ENCODE results near the gene HEMGN. TPM values are rescaled to one million over a fixed set of nuclear protein-coding genes. Genes with fewer than 3 reads are reported as not detected.

The HEMGN gene
- total and polyA plus RNA-seq, 2 donors (not counting 1 experiment from before 2014, with no cell fraction given) = 0.06 TPM; not detected in 1

GRCh38 chr9:97983589-97984187, 45.7 kb upstream of the HEMGN start:
- WGBS (ENCODE audit: insufficient coverage) = under 1% methylated on average over 67 of the region's 70 CpGs
- Histone ChIP-seq H3K9me3 (ENCODE audit: control extremely low read depth in 1 of 3, control insufficient read depth in 2 of 3, insufficient read depth in 1 of 3, low read length in 2 of 3) (peaks cover 0 to 6% (median 0%) of the 10 kb centered on the region in 3 donors), H3K4me1 (ENCODE audit: control insufficient read depth in 2 of 2, insufficient read depth in 2 of 2, low read length in 2 of 2) (peaks cover 28 to 40% of the 10 kb centered on the region in 2 donors), H4K20me1 (ENCODE audit: control insufficient read depth, insufficient read depth, low read length, poor library complexity, severe bottlenecking) (no peaks in the 10 kb centered on the region), H3K36me3 (replicated peaks in 1 of 2; ENCODE audit: control extremely low read depth in 1 of 2, control insufficient read depth in 1 of 2, extremely low read depth in 1 of 2, insufficient read depth in 2 of 2, low read length in 1 of 2) (no peaks in the 10 kb centered on the region), H3K4me3 (ENCODE audit: control extremely low read depth in 1 of 5, extremely low read depth in 1 of 5, insufficient read depth in 1 of 5, low read depth in 2 of 5, low read length in 4 of 5) (peak overlapping the region in 4 of 5 experiments; percentile 76 to 97 (median 87)), H3K9ac (ENCODE audit: low read length) (peak overlapping the region; percentile 89), H3K27ac (ENCODE audit: low read length in 2 of 2) (peak overlapping the region; percentile 90 to 93), H3K79me2 (ENCODE audit: control insufficient read depth, insufficient read depth, low read length) (peaks cover 39% of the 10 kb centered on the region), H3K4me2 (replicated peaks; ENCODE audit: low read depth, low read length, poor library complexity, severe bottlenecking) (peak overlapping the region; percentile 88), H2AFZ (ENCODE audit: insufficient read depth, low read depth, low read length, poor library complexity, severe bottlenecking) (peak overlapping the region; percentile 91), H3K27me3 (replicated peaks in 1 of 4; ENCODE audit: control extremely low read depth in 1 of 4, control insufficient read depth in 3 of 4, insufficient read depth in 4 of 4, low read length in 3 of 4) (no peaks in the 10 kb centered on the region)
- ATAC-seq (ENCODE audit: low read depth) = peak; percentile 29
- intact Hi-C loops (cut with micrococcal nuclease) = loop anchor here (1.0 to 10.0 kb wide), 11 partner anchors 27 to 1569 kb away; partner anchors contain the start of genes NANS, NCBP1, TBC1D2 and TDRD7
- Mint-ChIP-seq H3K4me1 (peaks cover 36% of the 10 kb centered on the region), H3K27ac (peak overlapping the region; percentile 98), H3K9me3 (ENCODE audit: insufficient read depth) (no peaks in the 10 kb centered on the region), H3K27me3 (no peaks in the 10 kb centered on the region), H3K4me3 (peak overlapping the region; percentile 92)
- CTCF ChIA-PET = interaction anchor here (1.0 to 5.0 kb wide), 8 partner anchors 10 to 61 kb away, joined by 3 to 45 read pairs (median 5); partner anchors contain the start of gene TRMO
- no peak for TF ChIP-seq EZH2 (IDR thresholded peaks at IDR 0.05; ENCODE audit: borderline replicate concordance, insufficient read depth, low read depth, low read length, poor library complexity, severe bottlenecking)
- no peak for TF ChIP-seq CTCF (IDR thresholded peaks at IDR 0.05)
- peak; percentile 87 for DNase-seq
- POLR2A ChIA-PET = interaction anchor here (0.8 to 3.0 kb wide), 10 partner anchors 9 to 350 kb away, joined by 3 to 40 read pairs (median 4); partner anchors contain the start of genes NANS, NCBP1, TBC1D2 and TRMO
